HG03520 (cell line): Measurements from ENCODE around the gene NABP1.

ENCODE experiments used
- ATAC-seq: cut with Tn5 transposase; IDR thresholded peaks from one replicate; pipeline ENCODE4 v1.9.1; 2021; ENCODE audit warnings: mild to moderate bottlenecking, moderate library complexity; ENCODE audit not compliant: unreplicated experiment

Gene NABP1

GRCh38 chr2:191678437-191679100 is 633 bp downstream of the NABP1 start:
- peak; percentile 1 for ATAC-seq

GRCh38 chr2:191679818-191680600 is 2.1 kb downstream of the NABP1 start:
- peak; percentile 30 for ATAC-seq

GRCh38 chr2:191680639-191681038 is 2.7 kb downstream of the NABP1 start:
- no peak for ATAC-seq

GRCh38 chr2:191682126-191682525 is 4.2 kb downstream of the NABP1 start:
- ATAC-seq = no peak

GRCh38 chr2:191686066-191686465 is 8.1 kb downstream of the NABP1 start:
- ATAC-seq = no peak

- no peak for ATAC-seq
Observed at GRCh38 chr2:191686729-191687128, 8.8 kb downstream of the NABP1 start.

- ATAC-seq = no peak
Observed at GRCh38 chr2:191687867-191688266, 9.9 kb downstream of the NABP1 start.

- ATAC-seq = no peak
Observed at GRCh38 chr2:191688934-191689695, 11.2 kb downstream of the NABP1 start.

GRCh38 chr2:191690327-191690726 is 12.4 kb downstream of the NABP1 start:
- no peak for ATAC-seq

- peak; percentile 68 for ATAC-seq
Observed at GRCh38 chr2:191691016-191691735, 13.2 kb downstream of the NABP1 start.

GRCh38 chr2:191691898-191692297 is 14.0 kb downstream of the NABP1 start:
- no peak for ATAC-seq

GRCh38 chr2:191692502-191693115 is 14.7 kb downstream of the NABP1 start:
- ATAC-seq = no peak

- no peak for ATAC-seq
Observed at GRCh38 chr2:191693166-191693565, 15.2 kb downstream of the NABP1 start.

- peak; percentile 31 for ATAC-seq
Observed at GRCh38 chr2:191693778-191694177, 15.8 kb downstream of the NABP1 start.

GRCh38 chr2:191696001-191696400 is 18.1 kb downstream of the NABP1 start:
- no peak for ATAC-seq

GRCh38 chr2:191696966-191697365 is 19.0 kb downstream of the NABP1 start:
- ATAC-seq = no peak

- no peak for ATAC-seq
Observed at GRCh38 chr2:191697870-191698269, 19.9 kb downstream of the NABP1 start.

- no peak for ATAC-seq
Observed at GRCh38 chr2:191699341-191699945, 21.5 kb downstream of the NABP1 start.

GRCh38 chr2:191701029-191701428 is 23.1 kb downstream of the NABP1 start:
- ATAC-seq = no peak

- no peak for ATAC-seq
Observed at GRCh38 chr2:191701696-191702095, 23.8 kb downstream of the NABP1 start.
